B cell (primary cell): ENCODE data around the gene IFT122. TPM values are rescaled to one million over a fixed set of nuclear protein-coding genes. Genes with fewer than 3 reads are reported as not detected.

ENCODE experiments used
- ATAC-seq: fragments of 200-7000 bp; cut with Tn5 transposase; one replicate; pipeline ENCODE4 v1.10.0; 2021; ENCODE audit warnings: low read depth, mild to moderate bottlenecking, moderate number of reproducible peaks, moderate library complexity
- CTCF ChIA-PET: fragments of 350-600 bp; sonication (Branson Sonifier 250); formaldehyde crosslinking; loops from one replicate; lab custom pipeline; 2021; ENCODE audit warnings: antibody characterized with exemption, inconsistent platforms; lab: Charles Lee
- POLR2A ChIA-PET: fragments of 350-600 bp; sonication (Branson Sonifier 250); formaldehyde crosslinking; loops from one replicate; lab custom pipeline; 2021; ENCODE audit warnings: antibody characterized with exemption; lab: Charles Lee
- DNase-seq: peaks from one replicate; pipeline ENCODE4 v3.0.0; 2013
- H2AFZ ChIP-seq: 2 replicates; pipeline ENCODE4 v1.6.1; 2012; ENCODE audit warnings: mild to moderate bottlenecking, low read depth, low read length; ENCODE audit not compliant: insufficient read depth, poor library complexity, severe bottlenecking
- H3K27ac ChIP-seq, 2 donors: 1 replicate in 1 of 2; 2 replicates in 1 of 2; pipeline ENCODE4 v1.5.1; 2012 to 2013; ENCODE audit warnings: low read length in 2 of 2, mild to moderate bottlenecking in 2 of 2, moderate library complexity in 1 of 2
- H3K27me3 ChIP-seq, 4 experiments: fragments of 200-600 bp in 1 of 4; sonication (generic) in 1 of 4; replicated peaks in 1 of 4; 1 replicate in 2 of 4; 2 replicates in 2 of 4; pipeline versions ENCODE4 v1.6.1 to v1.7.0; 2013 to 2016; ENCODE audit warnings: low read length in 3 of 4, mild to moderate bottlenecking in 2 of 4, mixed read lengths in 1 of 4, moderate library complexity in 1 of 4; ENCODE audit not compliant: insufficient read depth in 4 of 4, control insufficient read depth in 3 of 4; ENCODE audit errors: control extremely low read depth in 1 of 4
- H3K36me3 ChIP-seq, 2 experiments: replicated peaks in 1 of 2; 1 replicate in 1 of 2; 2 replicates in 1 of 2; pipeline versions ENCODE4 v1.6.1 to v1.7.1; 2013; ENCODE audit warnings: low read length in 1 of 2; ENCODE audit not compliant: insufficient read depth in 2 of 2, control insufficient read depth in 1 of 2; ENCODE audit errors: control extremely low read depth in 1 of 2, extremely low read depth in 1 of 2
- H3K4me1 ChIP-seq, 2 donors: fragments of 200-600 bp in 1 of 2; sonication (generic) in 1 of 2; 1 replicate in 1 of 2; 2 replicates in 1 of 2; pipeline versions ENCODE4 v1.5.1 to v1.6.1; 2013 to 2017; ENCODE audit warnings: low read length in 2 of 2; ENCODE audit not compliant: control insufficient read depth in 2 of 2, insufficient read depth in 2 of 2
- H3K4me2 ChIP-seq: replicated peaks from 2 replicates; pipeline ENCODE3; 2012; ENCODE audit warnings: mild to moderate bottlenecking, low read depth, low read length; ENCODE audit not compliant: poor library complexity, severe bottlenecking
- H3K4me3 ChIP-seq, 5 experiments: fragments of 200-600 bp in 1 of 5; sonication (generic) in 1 of 5; 1 replicate in 3 of 5; 2 replicates in 2 of 5; pipeline versions ENCODE4 v1.5.1 to v1.7.0; 2011 to 2016; ENCODE audit warnings: low read length in 4 of 5, mild to moderate bottlenecking in 4 of 5, low read depth in 2 of 5, control low read depth in 1 of 5, moderate library complexity in 1 of 5; ENCODE audit not compliant: insufficient read depth in 1 of 5; ENCODE audit errors: control extremely low read depth in 1 of 5, extremely low read depth in 1 of 5
- H3K79me2 ChIP-seq: fragments of 200-600 bp; sonication (generic); one replicate; pipeline ENCODE4 v1.6.0; 2016; ENCODE audit warnings: low read length; ENCODE audit not compliant: control insufficient read depth, insufficient read depth
- H3K9ac ChIP-seq: fragments of 200-600 bp; sonication (generic); 2 replicates; pipeline ENCODE4 v1.6.1; 2017; ENCODE audit warnings: mild to moderate bottlenecking, low read length, moderate library complexity
- H3K9me3 ChIP-seq, 3 donors: one replicate each; pipeline versions ENCODE4 v1.6.1 to v1.7.1; 2013; ENCODE audit warnings: low read length in 2 of 3; ENCODE audit not compliant: control insufficient read depth in 2 of 3, insufficient read depth in 1 of 3; ENCODE audit errors: control extremely low read depth in 1 of 3
- H4K20me1 ChIP-seq: 2 replicates; pipeline ENCODE4 v1.6.0; 2012; ENCODE audit warnings: mild to moderate bottlenecking, low read length; ENCODE audit not compliant: insufficient read depth, control insufficient read depth, poor library complexity, severe bottlenecking
- H3K27ac Mint-ChIP-seq: one replicate; pipeline ENCODE4 v1.8.0; 2021; ENCODE audit warnings: mixed read lengths
- H3K27me3 Mint-ChIP-seq: one replicate; pipeline ENCODE4 v1.8.0; 2021; ENCODE audit warnings: mixed read lengths
- H3K4me1 Mint-ChIP-seq: one replicate; pipeline ENCODE4 v1.8.0; 2021; ENCODE audit warnings: mixed read lengths
- H3K4me3 Mint-ChIP-seq: one replicate; pipeline ENCODE4 v1.8.0; 2021; ENCODE audit warnings: mixed read lengths
- H3K9me3 Mint-ChIP-seq: one replicate; pipeline ENCODE4 v1.8.0; 2022; ENCODE audit warnings: mixed read lengths; ENCODE audit not compliant: insufficient read depth
- CTCF ChIP-seq: fragments of 200-600 bp; IDR thresholded peaks from one replicate; pipeline ENCODE4 v1.8.0; 2022; ENCODE audit warnings: antibody characterized with exemption, mild to moderate bottlenecking
- EZH2 ChIP-seq: IDR thresholded peaks from 2 replicates; pipeline ENCODE4 v1.6.1; 2012; ENCODE audit warnings: borderline replicate concordance, low read depth, mild to moderate bottlenecking, moderate library complexity, low read length; ENCODE audit not compliant: insufficient read depth, poor library complexity, severe bottlenecking
- WGBS: methylation state at CpG from one replicate; pipeline ENCODE4 v1.1.5; 2013; ENCODE audit warnings: missing lambda C conversion rate; ENCODE audit not compliant: insufficient coverage; 5-methylcytosine and 5-hydroxymethylcytosine counted together
- intact Hi-C: fragments of 100-400 bp; cut with micrococcal nuclease; formaldehyde crosslinking; loops from one replicate; pipeline ENCODE4 v1.10.0; 2022
- polyA plus RNA-seq: library from polyadenylated mRNA; depleted of rRNA; stranded (reverse); fragments of >200 nt; gene quantifications from 2 replicates; pipeline ENCODE4 v1.2.3, GENCODE V29; 2012
- total RNA-seq, 2 donors: library from RNA; stranded (reverse); fragments of 120-200 nt in 1 of 2; gene quantifications; 1 replicate in 1 of 2; 2 replicates in 1 of 2; pipeline versions ENCODE4 v1.2.3 to v1.2.4, GENCODE V29; 2013 to 2022

The IFT122 gene
- total and polyA plus RNA-seq, 2 donors (not counting 1 experiment from before 2014, with no cell fraction given): 14.0 to 34.3 TPM

- H3K36me3 ChIP-seq: no peaks in the 10 kb centered on the region
- no peaks in the 10 kb centered on the region for H3K9me3 ChIP-seq
- H3K4me1 Mint-ChIP-seq: peaks cover 21% of the 10 kb centered on the region
- no peaks in the 10 kb centered on the region for H3K9me3 Mint-ChIP-seq
- no peaks in the 10 kb centered on the region for H3K27me3 ChIP-seq
- ChIA-PET CTCF (no interaction called here), POLR2A (no interaction called here)
- H3K9ac ChIP-seq: no peak overlapping the region
- no peaks in the 10 kb centered on the region for H3K27me3 Mint-ChIP-seq
- H3K79me2 ChIP-seq: no peaks in the 10 kb centered on the region
- 100% methylated on average over 1 of the region's 4 CpGs for WGBS
- peak overlapping the region; percentile 2 for H3K27ac Mint-ChIP-seq
- H2AFZ ChIP-seq: no peak overlapping the region
- DNase-seq (no peak), ATAC-seq (no peak)
- intact Hi-C loops: no loop called here
- H3K4me3 ChIP-seq: no peak overlapping the region
- no peak overlapping the region for H3K27ac ChIP-seq
- peaks cover 10 to 21% of the 10 kb centered on the region in 2 donors for H3K4me1 ChIP-seq
- TF ChIP-seq CTCF (no peak), EZH2 (no peak)
- no peak overlapping the region for H3K4me3 Mint-ChIP-seq
- no peaks in the 10 kb centered on the region for H4K20me1 ChIP-seq
- H3K4me2 ChIP-seq: no peak overlapping the region
These were observed 84.1 kb downstream of the IFT122 start for GRCh38 chr3:129524081-129524480.

GRCh38 chr3:129525341-129525968, 85.4 kb downstream of the IFT122 start:
- H2AFZ ChIP-seq: no peak overlapping the region
- no peaks in the 10 kb centered on the region for H4K20me1 ChIP-seq
- H3K9me3 Mint-ChIP-seq: no peaks in the 10 kb centered on the region
- no peaks in the 10 kb centered on the region for H3K27me3 Mint-ChIP-seq
- ChIA-PET POLR2A (interaction anchor here (0.8 to 2.1 kb wide), 4 partner anchors 11 to 102 kb away, joined by 3 to 13 read pairs (median 5); no protein-coding TSS in a partner anchor), CTCF (interaction anchor here (0.9 to 2.8 kb wide), 6 partner anchors 28 to 102 kb away, joined by 3 to 19 read pairs (median 4); no protein-coding TSS in a partner anchor)
- H3K4me1 Mint-ChIP-seq: peaks cover 21% of the 10 kb centered on the region
- H3K4me3 Mint-ChIP-seq: peak overlapping the region; percentile 5
- H3K4me2 ChIP-seq: peak overlapping the region; percentile 37
- no peaks in the 10 kb centered on the region for H3K79me2 ChIP-seq
- intact Hi-C loops: no loop called here
- no peak for DNase-seq
- peak overlapping the region; percentile 23 to 44 for H3K27ac ChIP-seq
- H3K4me1 ChIP-seq: peaks cover 10 to 21% of the 10 kb centered on the region in 2 donors
- no peaks in the 10 kb centered on the region for H3K27me3 ChIP-seq
- H3K9ac ChIP-seq: no peak overlapping the region
- no peaks in the 10 kb centered on the region for H3K36me3 ChIP-seq
- no peak for ATAC-seq
- H3K27ac Mint-ChIP-seq: peak overlapping the region; percentile 91
- H3K9me3 ChIP-seq: no peaks in the 10 kb centered on the region
- WGBS: 95% methylated on average over 3 of the region's 8 CpGs
- TF ChIP-seq CTCF (no peak), EZH2 (no peak)
- H3K4me3 ChIP-seq: no peak overlapping the region
